ENCODE results near the gene MT1X.
"Not testable (repeated sequence)": the region's sequence is repeated elsewhere in the genome, so short reads cannot be mapped to it uniquely, and the experiment has no call there.

MT1X gene

GRCh38 chr16:56710181-56710737 is 28.0 kb downstream of the MT1X start:
- no peak for TF ChIP-seq CTCF (IDR thresholded peaks at IDR 0.05; ENCODE audit: extremely low read depth, insufficient read depth, missing control alignments)
- in situ Hi-C loops (cut with MboI; ENCODE audit: low pct_unique_long_range_greater_than_20kb, low sequenced_read_pairs, unreplicated experiment) = no loop called here

GRCh38 chr16:56711862-56712261 is 29.6 kb downstream of the MT1X start:
- in situ Hi-C loops (cut with MboI; ENCODE audit: low pct_unique_long_range_greater_than_20kb, low sequenced_read_pairs, unreplicated experiment) = no loop called here
- no peak for DNase-seq (ENCODE audit: low spot score)
- TF ChIP-seq CTCF (IDR thresholded peaks at IDR 0.05; ENCODE audit: extremely low read depth, insufficient read depth, missing control alignments) = no peak

More at GRCh38 chr16:56710181-56710737, 28.0 kb downstream of the MT1X start:
- DNase-seq (ENCODE audit: low spot score) = no peak

- DNase-seq (ENCODE audit: low spot score) = no peak
- in situ Hi-C loops (cut with MboI; ENCODE audit: low pct_unique_long_range_greater_than_20kb, low sequenced_read_pairs, unreplicated experiment) = no loop called here
- TF ChIP-seq CTCF (IDR thresholded peaks at IDR 0.05; ENCODE audit: extremely low read depth, insufficient read depth, missing control alignments) = no peak
Observed at GRCh38 chr16:56713794-56714193, 31.5 kb downstream of the MT1X start.

- no peak for DNase-seq (ENCODE audit: low spot score)
- TF ChIP-seq CTCF (IDR thresholded peaks at IDR 0.05; ENCODE audit: extremely low read depth, insufficient read depth, missing control alignments) = no peak
- in situ Hi-C loops (cut with MboI; ENCODE audit: low pct_unique_long_range_greater_than_20kb, low sequenced_read_pairs, unreplicated experiment) = no loop called here
Observed at GRCh38 chr16:56715126-56715525, 32.9 kb downstream of the MT1X start.

GRCh38 chr16:56716761-56717160 is 34.5 kb downstream of the MT1X start:
- in situ Hi-C loops (cut with MboI; ENCODE audit: low pct_unique_long_range_greater_than_20kb, low sequenced_read_pairs, unreplicated experiment) = no loop called here
- TF ChIP-seq CTCF (IDR thresholded peaks at IDR 0.05; ENCODE audit: extremely low read depth, insufficient read depth, missing control alignments) = no peak
- DNase-seq (ENCODE audit: low spot score) = no peak

- in situ Hi-C loops (cut with MboI; ENCODE audit: low pct_unique_long_range_greater_than_20kb, low sequenced_read_pairs, unreplicated experiment) = not testable (repeated sequence)
Observed at GRCh38 chr16:56717532-56717931, 35.3 kb downstream of the MT1X start.

GRCh38 chr16:56722200-56722842 is 40.1 kb downstream of the MT1X start:
- TF ChIP-seq CTCF (IDR thresholded peaks at IDR 0.05; ENCODE audit: extremely low read depth, insufficient read depth, missing control alignments) = no peak
- DNase-seq (ENCODE audit: low spot score) = no peak
- in situ Hi-C loops (cut with MboI; ENCODE audit: low pct_unique_long_range_greater_than_20kb, low sequenced_read_pairs, unreplicated experiment) = no loop called here

More at GRCh38 chr16:56717532-56717931, 35.3 kb downstream of the MT1X start:
- DNase-seq (ENCODE audit: low spot score) = not testable (repeated sequence)

Data from GM13977 (cell line).